Adrenal gland (tissue), 12 donors: ENCODE results near the gene CORO2A. TPM values are rescaled to one million over a fixed set of nuclear protein-coding genes. Genes with fewer than 3 reads are reported as not detected.
"Not testable (repeated sequence)": the region's sequence is repeated elsewhere in the genome, so short reads cannot be mapped to it uniquely, and the experiment has no call there.

Experiments used
- DNase-seq, 7 donors: peaks; one replicate each; pipeline ENCODE4 v3.0.0-alpha.2; 2019 to 2020
- H3K27ac ChIP-seq, 5 donors: fragments of 200-600 bp; sonication (generic) in 4 of 5; 1 replicate in 3 of 5; 2 replicates in 2 of 5; pipeline versions ENCODE4 v1.5.1 to v1.8.0; 2016 to 2020; ENCODE audit warnings: mild to moderate bottlenecking in 1 of 5
- H3K27me3 ChIP-seq: fragments of 200-600 bp; 2 replicates; pipeline ENCODE4 v1.8.0; 2021
- H3K36me3 ChIP-seq, 2 donors: fragments of 200-600 bp; replicated peaks in 1 of 2; 1 replicate in 1 of 2; 2 replicates in 1 of 2; pipeline versions ENCODE4 v1.5.1 to v1.8.0; 2018 to 2022
- H3K4me1 ChIP-seq, 2 donors: fragments of 200-600 bp; replicated peaks in 1 of 2; 1 replicate in 1 of 2; 2 replicates in 1 of 2; pipeline versions ENCODE4 v1.5.1 to v1.8.0; 2018 to 2021
- H3K4me3 ChIP-seq, 4 donors: fragments of 200-600 bp; sonication (generic) in 3 of 4; one replicate each; pipeline ENCODE4 v1.5.1; 2016 to 2018
- H3K9me3 ChIP-seq, 3 donors: fragments of 200-600 bp; sonication (generic) in 1 of 3; replicated peaks in 1 of 3; 1 replicate in 2 of 3; 2 replicates in 1 of 3; pipeline versions ENCODE4 v1.5.1 to v1.8.0; 2016 to 2021
- CTCF ChIP-seq, 6 experiments: fragments of 450-650 bp in 4 of 6; fragments of 200-600 bp in 2 of 6; sonication (generic) in 1 of 6; IDR thresholded peaks; 1 replicate in 5 of 6; 2 replicates in 1 of 6; pipeline versions ENCODE4 v1.5.1 to v1.8.0; 2016 to 2021; ENCODE audit warnings: antibody characterized with exemption in 6 of 6, mild to moderate bottlenecking in 2 of 6, moderate library complexity in 1 of 6
- POLR2A ChIP-seq, 2 donors: fragments of 450-650 bp; IDR thresholded peaks; one replicate each; pipeline ENCODE4 v1.6.1; 2017; ENCODE audit warnings: antibody characterized with exemption in 2 of 2, mild to moderate bottlenecking in 2 of 2, moderate library complexity in 1 of 2
- WGBS, 4 donors: extraction: QIAGEN DNeasy Blood & Tissue Kit in 2 of 4; methylation state at CpG; one replicate each; pipeline versions ENCODE4 v1.1.5 to v1.1.7; 2013 to 2017; 5-methylcytosine and 5-hydroxymethylcytosine counted together
- intact Hi-C, 2 donors: fragments of 100-400 bp; cut with DNase I; formaldehyde crosslinking; loops; one replicate each; pipeline versions ENCODE4 v1.14.1 to v1.15.0; 2022 to 2023
- polyA plus RNA-seq, 3 donors: library from polyadenylated mRNA; stranded (reverse); fragments of 200-250 nt in 2 of 3; fragments of 350-450 nt in 1 of 3; fragmentation: Illumina TruSeq in 1 of 3; extraction: RNeasy Lipid Tissue Mini Kit (QIAGEN cat#74804) in 1 of 3; gene quantifications; one replicate each; pipeline ENCODE4 v1.2.3, GENCODE V29; 2013 to 2014
- total RNA-seq, 9 donors: library from RNA; depleted of rRNA in 4 of 9; stranded (reverse); fragments of >200 nt in 4 of 9; fragments of 120-200 nt in 1 of 9; fragmentation: NEBNext Ultra II Directional in 1 of 9; extraction: Animal tissue kit (Norgen Biotek cat#: 25700) in 1 of 9; gene quantifications; one replicate each; pipeline versions ENCODE4 v1.1.0 to v1.2.4, GENCODE V29; 2013 to 2023
- donor health status: healthy with polysubstance abuse.
- donor health status: Bipolar disorder and iron deficiency.
- donor health status: DM: yes; HTN: yes; CAD: no.
- donor health status: DM: no; HTN: no; CAD: no.
- donor health status: DM: no; HTN: no; CAD: no.
- donor health status: DM: yes; HTN: yes; CAD: no.

The CORO2A gene
- total and polyA plus RNA-seq, 12 donors: 0.06 to 3.9 (median 1.2) TPM

GRCh38 chr9:98176391-98177259, 15.8 kb downstream of the CORO2A start:
- TF ChIP-seq POLR2A (IDR thresholded peaks at IDR 0.05): no peak
- no peak for TF ChIP-seq CTCF (IDR thresholded peaks at IDR 0.05)
- Histone ChIP-seq H3K4me1 (no peaks in the 10 kb centered on the region), H3K9me3 (no peaks in the 10 kb centered on the region), H3K27me3 (no peaks in the 10 kb centered on the region), H3K4me3 (no peak overlapping the region), H3K27ac (no peak overlapping the region), H3K36me3 (no peaks in the 10 kb centered on the region)
- 74 to 84% (median 80%) methylated on average over 9 of the region's 9 CpGs for WGBS, 4 donors
- intact Hi-C loops: no loop called here
- DNase-seq: no peak

- Histone ChIP-seq H3K36me3 (no peaks in the 10 kb centered on the region), H3K4me1 (no peaks in the 10 kb centered on the region), H3K27ac (no peak overlapping the region), H3K4me3 (no peak overlapping the region), H3K9me3 (no peaks in the 10 kb centered on the region), H3K27me3 (no peaks in the 10 kb centered on the region)
- TF ChIP-seq POLR2A (IDR thresholded peaks at IDR 0.05) (no peak), CTCF (IDR thresholded peaks at IDR 0.05) (no peak)
- no peak for DNase-seq
- intact Hi-C loops: no loop called here
- WGBS, 4 donors: 78 to 88% (median 85%) methylated on average over 3 of the region's 3 CpGs
Measured at GRCh38 chr9:98175762-98176161, 16.7 kb downstream of the CORO2A start.

- intact Hi-C loops: no loop called here
- no peaks in the 10 kb centered on the region for H3K4me1 ChIP-seq
- 50 to 70% (median 65%) methylated on average over 2 to 6 of the region's 6 CpGs for WGBS, 4 donors
- DNase-seq: no peak
- TF ChIP-seq CTCF (IDR thresholded peaks at IDR 0.05) (no peak), POLR2A (IDR thresholded peaks at IDR 0.05) (no peak)
- H3K9me3 ChIP-seq: no peaks in the 10 kb centered on the region
- H3K27me3 ChIP-seq: no peaks in the 10 kb centered on the region
- no peak overlapping the region for H3K4me3 ChIP-seq
- no peaks in the 10 kb centered on the region for H3K36me3 ChIP-seq
- H3K27ac ChIP-seq: no peak overlapping the region
Measured at GRCh38 chr9:98175028-98175569, 17.3 kb downstream of the CORO2A start.

- H3K27me3 ChIP-seq, H3K27ac ChIP-seq, H3K36me3 ChIP-seq, H3K4me3 ChIP-seq, H3K9me3 ChIP-seq, intact Hi-C loops, DNase-seq, H3K4me1 ChIP-seq: not testable (repeated sequence)
- 79 to 93% (median 84%) methylated on average over 5 of the region's 5 CpGs for WGBS, 4 donors
Measured at GRCh38 chr9:98174502-98174918, 17.9 kb downstream of the CORO2A start.
